GM21576 (cell line): Measurements from ENCODE around the gene IGFL4.

Source experiments
- ATAC-seq: cut with Tn5 transposase; IDR thresholded peaks from one replicate; pipeline ENCODE4 v1.9.1; 2021; ENCODE audit warnings: mild to moderate bottlenecking, moderate library complexity; ENCODE audit not compliant: unreplicated experiment

IGFL4 gene

GRCh38 chr19:46065486-46066071 lies 24.8 kb upstream of the IGFL4 start:
- no peak for ATAC-seq

- no peak for ATAC-seq
Observed at GRCh38 chr19:46063201-46063600, 22.4 kb upstream of the IGFL4 start.

GRCh38 chr19:46060012-46060411 lies 19.2 kb upstream of the IGFL4 start:
- no peak for ATAC-seq

GRCh38 chr19:46058778-46059177 lies 18.0 kb upstream of the IGFL4 start:
- ATAC-seq, result no peak

GRCh38 chr19:46056536-46056935 lies 15.7 kb upstream of the IGFL4 start:
- no peak for ATAC-seq

GRCh38 chr19:46052896-46053295 lies 12.1 kb upstream of the IGFL4 start:
- no peak for ATAC-seq

- no peak for ATAC-seq
Observed at GRCh38 chr19:46049597-46049996, 8.8 kb upstream of the IGFL4 start.

GRCh38 chr19:46043519-46043918 lies 2.7 kb upstream of the IGFL4 start:
- no peak for ATAC-seq

- no peak for ATAC-seq
Observed at GRCh38 chr19:46042252-46042883, 1.6 kb upstream of the IGFL4 start.

- ATAC-seq, result no peak
Observed at GRCh38 chr19:46040125-46040524, 677 bp downstream of the IGFL4 start.

GRCh38 chr19:46036744-46037128 lies 4.1 kb downstream of the IGFL4 start:
- ATAC-seq, result no peak

GRCh38 chr19:46035986-46036743 lies 4.6 kb downstream of the IGFL4 start:
- ATAC-seq, result no peak

GRCh38 chr19:46035546-46035945 lies 5.3 kb downstream of the IGFL4 start:
- no peak for ATAC-seq

- ATAC-seq, result no peak
Observed at GRCh38 chr19:46033401-46033800, 7.4 kb downstream of the IGFL4 start.

- ATAC-seq, result no peak
Observed at GRCh38 chr19:46032597-46033025, 8.2 kb downstream of the IGFL4 start.

- ATAC-seq, result no peak
Observed at GRCh38 chr19:46031781-46032596, 8.8 kb downstream of the IGFL4 start.

GRCh38 chr19:46030812-46031550 lies 9.8 kb downstream of the IGFL4 start:
- ATAC-seq, result no peak

GRCh38 chr19:46025835-46026234 lies 15.0 kb downstream of the IGFL4 start:
- ATAC-seq, result no peak

- no peak for ATAC-seq
Observed at GRCh38 chr19:46023311-46023779, 17.5 kb downstream of the IGFL4 start.
